Measurements from ENCODE around the gene GOLIM4.
"Not testable (repeated sequence)": the region's sequence is repeated elsewhere in the genome, so short reads cannot be mapped to it uniquely, and the experiment has no call there.

Gene GOLIM4

DNA sequence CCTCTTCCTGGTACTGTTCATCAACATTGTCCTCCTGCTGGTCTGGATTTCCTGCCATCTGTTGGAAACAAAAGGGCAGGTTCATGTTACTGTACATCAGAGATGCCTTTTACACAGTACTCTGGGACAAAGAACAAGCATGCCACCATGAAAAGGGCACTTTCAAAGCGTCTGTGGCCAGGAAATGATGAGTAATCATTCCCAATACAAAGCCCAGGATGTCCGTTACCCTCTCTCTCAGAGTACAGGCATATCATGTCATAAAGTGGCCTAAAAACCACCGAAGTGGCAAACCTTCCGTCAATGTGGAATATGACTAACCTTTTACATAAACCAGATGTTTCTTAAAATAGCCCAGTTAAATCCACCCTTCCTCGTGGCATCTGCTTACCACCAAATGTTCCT lies 71.2 kb downstream of the GOLIM4 start (continued):
- TF ChIP-seq ZNF8 (CRISPR knock-in tag; IDR thresholded peaks at IDR 0.05) (no peak), ZFP3 (CRISPR knock-in tag; IDR thresholded peaks at IDR 0.05) (peak; percentile 58; the same call in 1 of the 2 replicates), TCF4 (CRISPR knock-in tag; IDR thresholded peaks at IDR 0.05; ENCODE audit: borderline replicate concordance) (no peak), ZC3H10 (CRISPR knock-in tag; IDR thresholded peaks at IDR 0.05) (peak; percentile 62; the same call in 1 of the 2 replicates), CSDC2 (CRISPR knock-in tag; IDR thresholded peaks at IDR 0.05) (no peak), ARNTL (CRISPR knock-in tag; IDR thresholded peaks at IDR 0.05; ENCODE audit: borderline replicate concordance, low read depth) (no peak)
- TF ChIP-seq, protein P1, sequence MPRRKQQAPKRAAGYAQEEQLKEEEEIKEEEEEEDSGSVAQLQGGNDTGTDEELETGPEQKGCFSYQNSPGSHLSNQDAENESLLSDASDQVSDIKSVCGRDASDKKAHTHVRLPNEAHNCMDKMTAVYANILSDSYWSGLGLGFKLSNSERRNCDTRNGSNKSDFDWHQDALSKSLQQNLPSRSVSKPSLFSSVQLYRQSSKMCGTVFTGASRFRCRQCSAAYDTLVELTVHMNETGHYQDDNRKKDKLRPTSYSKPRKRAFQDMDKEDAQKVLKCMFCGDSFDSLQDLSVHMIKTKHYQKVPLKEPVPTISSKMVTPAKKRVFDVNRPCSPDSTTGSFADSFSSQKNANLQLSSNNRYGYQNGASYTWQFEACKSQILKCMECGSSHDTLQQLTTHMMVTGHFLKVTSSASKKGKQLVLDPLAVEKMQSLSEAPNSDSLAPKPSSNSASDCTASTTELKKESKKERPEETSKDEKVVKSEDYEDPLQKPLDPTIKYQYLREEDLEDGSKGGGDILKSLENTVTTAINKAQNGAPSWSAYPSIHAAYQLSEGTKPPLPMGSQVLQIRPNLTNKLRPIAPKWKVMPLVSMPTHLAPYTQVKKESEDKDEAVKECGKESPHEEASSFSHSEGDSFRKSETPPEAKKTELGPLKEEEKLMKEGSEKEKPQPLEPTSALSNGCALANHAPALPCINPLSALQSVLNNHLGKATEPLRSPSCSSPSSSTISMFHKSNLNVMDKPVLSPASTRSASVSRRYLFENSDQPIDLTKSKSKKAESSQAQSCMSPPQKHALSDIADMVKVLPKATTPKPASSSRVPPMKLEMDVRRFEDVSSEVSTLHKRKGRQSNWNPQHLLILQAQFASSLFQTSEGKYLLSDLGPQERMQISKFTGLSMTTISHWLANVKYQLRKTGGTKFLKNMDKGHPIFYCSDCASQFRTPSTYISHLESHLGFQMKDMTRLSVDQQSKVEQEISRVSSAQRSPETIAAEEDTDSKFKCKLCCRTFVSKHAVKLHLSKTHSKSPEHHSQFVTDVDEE (CRISPR knock-in tag; IDR thresholded peaks at IDR 0.05), result no peak
- TF ChIP-seq, protein P2, sequence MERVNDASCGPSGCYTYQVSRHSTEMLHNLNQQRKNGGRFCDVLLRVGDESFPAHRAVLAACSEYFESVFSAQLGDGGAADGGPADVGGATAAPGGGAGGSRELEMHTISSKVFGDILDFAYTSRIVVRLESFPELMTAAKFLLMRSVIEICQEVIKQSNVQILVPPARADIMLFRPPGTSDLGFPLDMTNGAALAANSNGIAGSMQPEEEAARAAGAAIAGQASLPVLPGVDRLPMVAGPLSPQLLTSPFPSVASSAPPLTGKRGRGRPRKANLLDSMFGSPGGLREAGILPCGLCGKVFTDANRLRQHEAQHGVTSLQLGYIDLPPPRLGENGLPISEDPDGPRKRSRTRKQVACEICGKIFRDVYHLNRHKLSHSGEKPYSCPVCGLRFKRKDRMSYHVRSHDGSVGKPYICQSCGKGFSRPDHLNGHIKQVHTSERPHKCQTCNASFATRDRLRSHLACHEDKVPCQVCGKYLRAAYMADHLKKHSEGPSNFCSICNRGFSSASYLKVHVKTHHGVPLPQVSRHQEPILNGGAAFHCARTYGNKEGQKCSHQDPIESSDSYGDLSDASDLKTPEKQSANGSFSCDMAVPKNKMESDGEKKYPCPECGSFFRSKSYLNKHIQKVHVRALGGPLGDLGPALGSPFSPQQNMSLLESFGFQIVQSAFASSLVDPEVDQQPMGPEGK (CRISPR knock-in tag; IDR thresholded peaks at IDR 0.05; ENCODE audit: borderline replicate concordance), result 0 out of 2 replicates have a peak, but pooled peaks have one; percentile 15

DNA sequence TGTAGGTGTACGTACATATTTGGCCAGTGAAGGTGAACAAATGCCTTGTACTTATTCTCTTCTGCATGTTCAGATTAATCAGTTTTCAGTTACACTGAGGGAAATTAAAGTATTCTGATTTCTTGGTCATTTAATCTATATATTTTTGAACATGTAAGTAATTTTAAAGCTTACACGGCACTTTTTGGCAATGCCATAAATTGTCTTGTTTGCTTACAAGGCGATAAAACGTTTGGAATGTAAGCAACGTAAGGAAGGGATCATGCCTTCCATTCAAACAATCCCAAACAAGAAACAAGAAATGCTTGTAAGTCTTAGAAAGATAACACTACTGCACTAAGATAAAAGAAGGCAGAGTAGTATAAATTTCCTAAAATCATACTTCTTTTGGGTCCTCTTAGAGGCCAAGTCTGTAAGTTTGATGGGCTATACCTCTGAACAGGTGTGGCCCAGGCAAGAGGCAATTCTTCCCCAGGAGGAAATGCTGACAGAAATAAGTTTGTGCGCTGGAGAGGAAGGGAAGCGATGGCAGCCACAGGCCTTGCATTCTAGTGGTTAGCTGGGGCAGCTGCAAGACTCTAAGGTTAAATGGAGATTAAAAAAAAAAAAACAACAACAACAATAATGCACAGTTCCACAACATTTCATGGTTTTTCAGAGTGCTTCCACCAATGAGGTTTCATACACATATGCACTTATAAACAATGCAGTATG lies 73.8 kb downstream of the GOLIM4 start:
- no peak for ATAC-seq

DNA sequence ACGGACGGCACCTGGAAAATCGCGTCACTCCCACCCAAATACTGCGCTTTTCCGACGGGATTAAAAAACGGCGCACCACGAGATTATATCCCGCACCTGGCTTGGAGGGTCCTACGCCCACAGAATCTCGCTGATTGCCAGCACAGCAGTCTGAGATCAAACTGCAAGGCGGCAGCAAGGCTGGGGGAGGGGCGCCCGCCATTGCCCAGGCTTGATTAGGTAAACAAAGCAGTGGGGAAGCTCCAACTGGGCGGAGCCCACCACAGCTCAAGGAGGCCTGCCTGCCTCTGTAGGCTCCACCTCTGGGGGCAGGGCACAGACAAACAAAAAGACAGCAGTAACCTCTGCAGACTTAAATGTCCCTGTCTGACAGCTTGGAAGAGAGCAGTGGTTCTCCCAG lies 84.4 kb downstream of the GOLIM4 start:
- ATAC-seq, result not testable (repeated sequence)

More for the DNA sequence above, 73.8 kb downstream of the GOLIM4 start:
- TF ChIP-seq SNAI2 (CRISPR knock-in tag; IDR thresholded peaks at IDR 0.05) (no peak), GLIS3 (CRISPR knock-in tag; IDR thresholded peaks at IDR 0.05) (no peak), PPARA (CRISPR knock-in tag; IDR thresholded peaks at IDR 0.05; ENCODE audit: borderline replicate concordance) (no peak), ZFP30 (CRISPR knock-in tag; IDR thresholded peaks at IDR 0.05) (no peak), ZFP3 (CRISPR knock-in tag; IDR thresholded peaks at IDR 0.05) (no peak), CSDC2 (CRISPR knock-in tag; IDR thresholded peaks at IDR 0.05) (no peak), ESRRG (CRISPR knock-in tag; IDR thresholded peaks at IDR 0.05) (no peak), OSR1 (CRISPR knock-in tag; IDR thresholded peaks at IDR 0.05) (no peak), ZNF70 (CRISPR knock-in tag; IDR thresholded peaks at IDR 0.05) (no peak), ISL1 (CRISPR knock-in tag; IDR thresholded peaks at IDR 0.05) (no peak), BACH2 (CRISPR knock-in tag; IDR thresholded peaks at IDR 0.05; ENCODE audit: borderline replicate concordance) (no peak), TOX (CRISPR knock-in tag; IDR thresholded peaks at IDR 0.05; ENCODE audit: borderline replicate concordance) (no peak), ARNTL (CRISPR knock-in tag; IDR thresholded peaks at IDR 0.05; ENCODE audit: borderline replicate concordance, low read depth) (no peak), TCF4 (CRISPR knock-in tag; IDR thresholded peaks at IDR 0.05; ENCODE audit: borderline replicate concordance) (no peak), ZNF565 (CRISPR knock-in tag; conservative IDR thresholded peaks at IDR 0.05; ENCODE audit: low read depth) (no peak)
- TF ChIP-seq, protein P3, sequence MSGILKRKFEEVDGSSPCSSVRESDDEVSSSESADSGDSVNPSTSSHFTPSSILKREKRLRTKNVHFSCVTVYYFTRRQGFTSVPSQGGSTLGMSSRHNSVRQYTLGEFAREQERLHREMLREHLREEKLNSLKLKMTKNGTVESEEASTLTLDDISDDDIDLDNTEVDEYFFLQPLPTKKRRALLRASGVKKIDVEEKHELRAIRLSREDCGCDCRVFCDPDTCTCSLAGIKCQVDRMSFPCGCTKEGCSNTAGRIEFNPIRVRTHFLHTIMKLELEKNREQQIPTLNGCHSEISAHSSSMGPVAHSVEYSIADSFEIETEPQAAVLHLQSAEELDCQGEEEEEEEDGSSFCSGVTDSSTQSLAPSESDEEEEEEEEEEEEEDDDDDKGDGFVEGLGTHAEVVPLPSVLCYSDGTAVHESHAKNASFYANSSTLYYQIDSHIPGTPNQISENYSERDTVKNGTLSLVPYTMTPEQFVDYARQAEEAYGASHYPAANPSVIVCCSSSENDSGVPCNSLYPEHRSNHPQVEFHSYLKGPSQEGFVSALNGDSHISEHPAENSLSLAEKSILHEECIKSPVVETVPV (CRISPR knock-in tag; IDR thresholded peaks at IDR 0.05), result no peak
- TF ChIP-seq, protein P1 (CRISPR knock-in tag; IDR thresholded peaks at IDR 0.05), result no peak
- TF ChIP-seq, protein P2 (CRISPR knock-in tag; IDR thresholded peaks at IDR 0.05; ENCODE audit: borderline replicate concordance), result no peak
- TF ChIP-seq, protein P4, sequence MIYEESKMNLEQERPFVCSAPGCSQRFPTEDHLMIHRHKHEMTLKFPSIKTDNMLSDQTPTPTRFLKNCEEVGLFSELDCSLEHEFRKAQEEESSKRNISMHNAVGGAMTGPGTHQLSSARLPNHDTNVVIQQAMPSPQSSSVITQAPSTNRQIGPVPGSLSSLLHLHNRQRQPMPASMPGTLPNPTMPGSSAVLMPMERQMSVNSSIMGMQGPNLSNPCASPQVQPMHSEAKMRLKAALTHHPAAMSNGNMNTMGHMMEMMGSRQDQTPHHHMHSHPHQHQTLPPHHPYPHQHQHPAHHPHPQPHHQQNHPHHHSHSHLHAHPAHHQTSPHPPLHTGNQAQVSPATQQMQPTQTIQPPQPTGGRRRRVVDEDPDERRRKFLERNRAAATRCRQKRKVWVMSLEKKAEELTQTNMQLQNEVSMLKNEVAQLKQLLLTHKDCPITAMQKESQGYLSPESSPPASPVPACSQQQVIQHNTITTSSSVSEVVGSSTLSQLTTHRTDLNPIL (CRISPR knock-in tag; IDR thresholded peaks at IDR 0.05; ENCODE audit: low read depth), result no peak

Measured in SK-N-SH treated with all-trans-retinoic acid at 6 μM for 48 hours (cell line).